ENCODE results near the gene ELF4.
A peak's percentile ranks its signal among the peaks of the same experiment; 100 is the strongest.

ELF4 gene

GRCh38 chrX:130047416-130047815 lies 62.9 kb downstream of the ELF4 start:
- no peak for DNase-seq

- DNase-seq, result no peak
Measured at GRCh38 chrX:130039847-130040246, 70.5 kb downstream of the ELF4 start.

- no peak for DNase-seq
Measured at GRCh38 chrX:130034178-130034577, 76.1 kb downstream of the ELF4 start.

DNA sequence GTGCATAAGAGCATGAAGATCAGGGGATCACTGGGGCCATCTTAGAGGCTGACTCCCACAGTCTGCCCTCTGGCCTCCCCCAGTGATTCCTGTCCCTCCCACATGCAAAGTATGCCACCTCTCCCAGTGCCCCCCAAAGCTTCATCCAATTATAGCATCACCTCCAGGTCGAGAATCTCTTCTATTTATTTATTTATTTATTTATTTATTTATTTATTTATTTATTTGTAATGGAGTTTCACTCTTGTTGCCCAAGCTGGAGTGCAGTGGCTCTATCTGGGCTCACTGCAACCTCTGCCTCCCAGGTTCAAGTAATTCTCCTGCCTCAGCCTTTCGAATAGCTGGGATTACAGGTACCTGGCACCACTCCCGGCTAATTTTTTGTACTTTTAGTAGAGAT lies 77.7 kb downstream of the ELF4 start:
- DNase-seq, result no peak

GRCh38 chrX:130030826-130031225 lies 79.5 kb downstream of the ELF4 start:
- DNase-seq, result peak in 6 of 14 donors; percentile 3 to 39 (median 14)

GRCh38 chrX:130028196-130028595 lies 82.1 kb downstream of the ELF4 start:
- peak in 1 of 14 donors; percentile 3 for DNase-seq

DNA sequence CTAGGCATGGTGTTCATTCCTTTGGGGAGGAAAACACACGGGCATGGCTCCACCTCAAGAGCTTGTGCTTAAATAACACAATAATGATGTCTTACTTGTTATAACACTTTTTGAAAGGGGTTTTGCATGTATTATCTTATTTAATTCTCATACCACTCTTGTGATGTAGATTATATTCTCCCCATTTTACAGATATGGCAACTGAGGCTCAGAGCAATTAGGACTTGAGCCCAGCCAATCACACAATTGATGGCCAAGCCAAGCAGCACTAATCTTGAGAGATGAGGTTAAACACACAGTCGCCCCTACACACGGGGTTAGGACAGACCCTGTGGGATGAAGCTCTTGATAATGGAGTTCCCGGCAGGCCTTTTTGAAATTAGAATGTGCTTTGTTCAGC lies 82.7 kb downstream of the ELF4 start:
- DNase-seq, result no peak

- DNase-seq, result no peak
Measured at GRCh38 chrX:130025256-130025655, 85.0 kb downstream of the ELF4 start.

DNA sequence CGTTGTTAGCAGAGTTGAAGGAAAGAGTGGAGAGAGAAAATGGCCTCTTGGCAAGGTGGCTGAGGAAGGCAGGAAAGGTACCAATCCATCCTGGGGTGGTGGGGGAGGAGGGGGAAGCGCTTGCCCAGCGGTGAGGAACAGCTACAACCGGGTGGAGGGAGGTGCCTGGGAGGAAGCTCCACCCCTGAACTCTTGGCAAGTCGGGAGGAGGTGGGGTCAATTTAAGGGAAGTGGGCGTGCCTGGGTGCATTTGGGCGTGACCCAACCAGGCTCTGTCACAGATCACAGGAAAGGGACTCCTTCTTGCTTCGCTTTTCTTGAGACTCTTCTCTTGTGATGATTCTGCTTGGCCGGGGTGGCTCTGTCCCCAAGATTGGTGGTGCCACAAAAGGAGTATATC lies 86.2 kb downstream of the ELF4 start:
- DNase-seq, result peak in 5 of 14 donors; percentile 13 to 30 (median 19)

DNA sequence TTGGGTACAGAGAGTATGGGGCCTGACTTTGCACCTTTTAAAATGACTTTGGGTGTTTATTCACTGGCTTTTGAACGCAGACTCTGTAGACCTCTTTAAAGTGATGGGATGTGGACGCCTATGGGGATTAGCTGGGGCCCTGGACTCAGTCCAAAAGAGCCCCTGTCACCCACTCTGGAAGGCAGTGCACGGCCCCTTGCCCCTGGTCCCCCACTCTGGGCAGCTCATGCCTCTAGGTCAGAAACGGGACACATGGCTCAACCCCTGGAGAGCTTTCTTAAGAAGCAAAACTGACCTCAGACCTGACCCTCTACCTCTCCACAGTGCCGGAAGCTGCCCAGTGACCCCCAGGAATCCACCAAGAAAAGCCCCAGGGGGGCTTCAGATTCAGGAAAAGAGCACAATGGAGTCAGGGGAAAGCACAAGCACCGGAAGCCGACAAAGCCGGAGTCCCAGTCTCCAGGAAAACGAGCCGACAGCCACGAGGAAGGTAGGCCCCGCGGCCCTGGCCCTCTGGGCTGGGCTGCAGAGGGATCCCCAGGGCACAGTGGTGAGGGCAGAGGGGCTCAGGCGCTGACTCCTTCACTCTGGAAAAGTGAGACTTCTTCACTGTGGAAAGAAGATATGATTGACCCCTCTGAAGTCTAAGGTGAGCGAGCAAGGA lies 89.5 kb downstream of the ELF4 start:
- DNase-seq, result no peak

GRCh38 chrX:130018143-130018542 lies 92.2 kb downstream of the ELF4 start:
- DNase-seq, result no peak

DNA sequence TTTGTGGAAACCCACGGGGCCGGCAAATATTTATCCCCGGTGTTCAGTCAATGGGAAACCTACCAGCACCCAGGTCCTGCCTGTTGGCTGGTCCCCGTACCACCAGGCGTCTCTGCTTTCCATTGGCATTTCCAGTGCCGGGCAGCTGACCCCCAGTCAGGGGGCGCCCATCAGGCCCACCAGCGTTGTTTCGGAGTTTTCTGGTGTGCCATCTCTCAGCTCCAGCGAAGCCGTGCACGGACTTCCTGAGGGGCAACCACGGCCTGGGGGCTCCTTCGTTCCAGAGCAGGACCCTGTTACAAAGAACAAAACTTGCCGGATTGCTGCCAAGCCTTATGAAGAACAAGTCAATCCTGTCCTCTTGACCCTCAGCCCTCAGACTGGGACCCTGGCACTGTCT lies 95.1 kb downstream of the ELF4 start:
- DNase-seq, result no peak

All from C1 segment of cervical spinal cord (tissue), 14 donors.